VCaP (cell line): ENCODE measurements around the gene AGO4.

Experiments used
- H3K27ac ChIP-seq: fragments of 450-650 bp; 2 replicates; pipeline ENCODE4 v1.5.1; 2017
- CTCF ChIP-seq: fragments of 450-650 bp; conservative IDR thresholded peaks from 2 replicates; pipeline ENCODE4 v1.5.1; 2017; ENCODE audit warnings: mild to moderate bottlenecking, moderate library complexity

AGO4 gene

GRCh38 chr1:35894656-35895055 lies 86.8 kb downstream of the AGO4 start:
- no peak for TF ChIP-seq CTCF
- no peak overlapping the region for H3K27ac ChIP-seq

- TF ChIP-seq CTCF, result no peak
- H3K27ac ChIP-seq, result no peak overlapping the region
Observed at GRCh38 chr1:35899941-35900340, 92.1 kb downstream of the AGO4 start.

DNA sequence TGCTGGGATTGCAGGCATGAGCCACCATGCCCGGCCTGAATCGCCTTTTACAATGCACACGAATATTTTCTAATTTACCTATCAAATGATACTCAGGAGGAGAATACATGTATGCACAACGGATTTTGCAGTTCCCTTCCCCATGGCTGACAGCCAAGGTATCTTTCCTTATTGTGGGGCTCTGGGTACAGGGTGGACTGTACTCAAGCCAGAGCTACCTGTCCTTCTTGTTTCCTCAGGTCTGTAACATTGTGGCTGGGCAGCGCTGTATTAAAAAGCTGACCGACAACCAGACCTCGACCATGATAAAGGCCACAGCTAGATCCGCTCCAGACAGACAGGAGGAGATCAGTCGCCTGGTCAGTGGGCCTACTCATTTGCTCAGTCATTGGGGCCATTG lies 93.4 kb downstream of the AGO4 start:
- H3K27ac ChIP-seq, result peak overlapping the region; percentile 42
- no peak for TF ChIP-seq CTCF

DNA sequence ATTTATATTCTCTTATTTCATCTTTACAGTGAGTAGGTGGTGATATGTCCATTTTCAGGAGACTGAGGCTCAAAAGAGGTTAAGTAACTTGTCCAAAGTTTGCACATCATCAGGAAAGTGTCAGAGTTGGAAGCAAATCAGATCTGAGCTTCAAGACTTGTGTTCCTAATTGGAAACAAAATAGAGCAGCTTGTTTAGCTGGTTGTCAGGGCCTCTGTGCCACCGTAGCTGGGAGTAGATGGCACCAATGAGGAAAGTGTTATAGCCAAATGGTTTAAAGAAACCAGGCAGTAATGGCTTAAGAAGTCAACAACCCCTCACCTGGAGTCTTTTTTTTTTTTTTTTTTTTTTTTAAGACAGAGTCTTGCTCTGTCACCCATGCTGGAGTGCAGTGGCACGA lies 94.9 kb downstream of the AGO4 start:
- TF ChIP-seq CTCF, result no peak
- H3K27ac ChIP-seq, result no peak overlapping the region
